ENCODE results near the gene TOR4A. TPM values are rescaled to one million over a fixed set of nuclear protein-coding genes. Genes with fewer than 3 reads are reported as not detected.
A peak's percentile ranks its signal among the peaks of the same experiment; 100 is the strongest.

TOR4A gene
- total and polyA plus RNA-seq, 2 donors (not counting 1 experiment from before 2014, with no cell fraction given): 8.3 to 15.3 TPM

DNA sequence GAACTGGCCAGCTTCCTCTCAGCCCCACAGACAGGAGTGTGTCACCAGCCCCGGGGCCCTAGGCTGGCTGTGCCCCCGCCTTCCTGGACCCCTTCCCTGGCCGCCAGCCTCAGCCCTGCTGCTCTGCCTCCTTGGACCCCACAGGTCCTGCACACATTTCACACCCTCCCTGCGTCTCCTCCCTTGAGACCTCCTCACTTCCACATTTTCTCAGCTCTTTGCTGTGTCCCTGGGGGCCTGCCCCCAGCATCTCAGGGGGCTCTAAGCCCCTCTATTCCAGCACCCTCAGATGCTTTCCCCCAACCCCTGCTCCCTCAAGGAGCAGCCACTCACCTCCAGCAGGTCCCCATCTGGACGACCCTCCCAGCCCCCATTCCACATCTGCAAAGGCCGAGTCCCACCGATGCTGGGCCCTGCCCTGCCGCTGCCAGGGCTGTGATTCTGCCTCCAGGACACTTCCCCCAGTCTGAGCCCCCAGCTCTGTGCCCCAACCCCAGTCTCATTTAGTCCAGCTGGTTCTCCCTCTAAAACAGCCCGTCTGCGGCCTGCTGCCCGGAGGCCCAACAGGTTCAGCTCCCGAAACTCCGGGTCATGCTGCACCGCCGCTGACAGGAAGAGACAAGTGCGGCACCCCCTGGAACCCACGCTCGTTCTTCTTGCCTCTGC, 42.6 kb upstream of the TOR4A start:
- peak overlapping the region; percentile 72 for H3K4me2 ChIP-seq (replicated peaks; ENCODE audit: low read depth, low read length, poor library complexity, severe bottlenecking)
- TF ChIP-seq EZH2 (IDR thresholded peaks at IDR 0.05; ENCODE audit: borderline replicate concordance, insufficient read depth, low read depth, low read length, poor library complexity, severe bottlenecking): no peak
- TF ChIP-seq, protein P1, sequence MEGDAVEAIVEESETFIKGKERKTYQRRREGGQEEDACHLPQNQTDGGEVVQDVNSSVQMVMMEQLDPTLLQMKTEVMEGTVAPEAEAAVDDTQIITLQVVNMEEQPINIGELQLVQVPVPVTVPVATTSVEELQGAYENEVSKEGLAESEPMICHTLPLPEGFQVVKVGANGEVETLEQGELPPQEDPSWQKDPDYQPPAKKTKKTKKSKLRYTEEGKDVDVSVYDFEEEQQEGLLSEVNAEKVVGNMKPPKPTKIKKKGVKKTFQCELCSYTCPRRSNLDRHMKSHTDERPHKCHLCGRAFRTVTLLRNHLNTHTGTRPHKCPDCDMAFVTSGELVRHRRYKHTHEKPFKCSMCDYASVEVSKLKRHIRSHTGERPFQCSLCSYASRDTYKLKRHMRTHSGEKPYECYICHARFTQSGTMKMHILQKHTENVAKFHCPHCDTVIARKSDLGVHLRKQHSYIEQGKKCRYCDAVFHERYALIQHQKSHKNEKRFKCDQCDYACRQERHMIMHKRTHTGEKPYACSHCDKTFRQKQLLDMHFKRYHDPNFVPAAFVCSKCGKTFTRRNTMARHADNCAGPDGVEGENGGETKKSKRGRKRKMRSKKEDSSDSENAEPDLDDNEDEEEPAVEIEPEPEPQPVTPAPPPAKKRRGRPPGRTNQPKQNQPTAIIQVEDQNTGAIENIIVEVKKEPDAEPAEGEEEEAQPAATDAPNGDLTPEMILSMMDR (IDR thresholded peaks at IDR 0.05): no peak
- H3K9ac ChIP-seq (ENCODE audit: low read length): no peak overlapping the region
- H3K4me3 Mint-ChIP-seq: peak overlapping the region; percentile 65
- H3K4me3 ChIP-seq (ENCODE audit: control extremely low read depth in 1 of 5, extremely low read depth in 1 of 5, insufficient read depth in 1 of 5, low read depth in 2 of 5, low read length in 4 of 5): no peak overlapping the region
- no peak overlapping the region for H3K27ac ChIP-seq (ENCODE audit: low read length in 2 of 2)
- POLR2A ChIA-PET: interaction anchor here (0.6 to 1.0 kb wide), 3 partner anchors 11 to 107 kb away, joined by 3 to 10 read pairs (median 3); partner anchors contain the start of gene CYSRT1
- H3K9me3 ChIP-seq (ENCODE audit: control extremely low read depth in 1 of 3, control insufficient read depth in 2 of 3, insufficient read depth in 1 of 3, low read length in 2 of 3): peaks cover 0 to 3% (median 0%) of the 10 kb centered on the region in 3 donors
- no peaks in the 10 kb centered on the region for H3K36me3 ChIP-seq (replicated peaks in 1 of 2; ENCODE audit: control extremely low read depth in 1 of 2, control insufficient read depth in 1 of 2, extremely low read depth in 1 of 2, insufficient read depth in 2 of 2, low read length in 1 of 2)
- peak overlapping the region; percentile 50 for H3K27ac Mint-ChIP-seq
- intact Hi-C loops (cut with micrococcal nuclease): no loop called here
- peaks cover 22% of the 10 kb centered on the region for H4K20me1 ChIP-seq (ENCODE audit: control insufficient read depth, insufficient read depth, low read length, poor library complexity, severe bottlenecking)
- H3K79me2 ChIP-seq (ENCODE audit: control insufficient read depth, insufficient read depth, low read length): peaks cover 29% of the 10 kb centered on the region
- H2AFZ ChIP-seq (ENCODE audit: insufficient read depth, low read depth, low read length, poor library complexity, severe bottlenecking): no peak overlapping the region
- H3K27me3 Mint-ChIP-seq: no peaks in the 10 kb centered on the region
- peaks cover 35% of the 10 kb centered on the region for H3K4me1 Mint-ChIP-seq
- ATAC-seq (ENCODE audit: low read depth) (peak; percentile 48), DNase-seq (peak; percentile 70)
- no peaks in the 10 kb centered on the region for H3K9me3 Mint-ChIP-seq (ENCODE audit: insufficient read depth)
- CTCF ChIA-PET: interaction anchor here (0.9 to 8.9 kb wide), 9 partner anchors 10 to 188 kb away, joined by 3 to 76 read pairs (median 3); partner anchors contain the start of genes CYSRT1, RNF208, RNF224 and SAPCD2
- peaks cover 36 to 59% of the 10 kb centered on the region in 2 donors for H3K4me1 ChIP-seq (ENCODE audit: control insufficient read depth in 2 of 2, insufficient read depth in 2 of 2, low read length in 2 of 2)
- WGBS (ENCODE audit: insufficient coverage): 46% methylated on average over 15 of the region's 18 CpGs
- H3K27me3 ChIP-seq (replicated peaks in 1 of 4; ENCODE audit: control extremely low read depth in 1 of 4, control insufficient read depth in 3 of 4, insufficient read depth in 4 of 4, low read length in 3 of 4): peaks cover 0 to 12% (median 0%) of the 10 kb centered on the region in 4 experiments

Measured in B cell (primary cell).